GM19372 (cell line): ENCODE data around the gene LTBP1.
"Not testable (repeated sequence)": the region's sequence is repeated elsewhere in the genome, so short reads cannot be mapped to it uniquely, and the experiment has no call there.

Source experiments
- ATAC-seq: cut with Tn5 transposase; IDR thresholded peaks from one replicate; pipeline ENCODE4 v1.9.1; 2021; ENCODE audit warnings: mild to moderate bottlenecking, low read depth, moderate library complexity; ENCODE audit not compliant: unreplicated experiment

LTBP1 gene

DNA sequence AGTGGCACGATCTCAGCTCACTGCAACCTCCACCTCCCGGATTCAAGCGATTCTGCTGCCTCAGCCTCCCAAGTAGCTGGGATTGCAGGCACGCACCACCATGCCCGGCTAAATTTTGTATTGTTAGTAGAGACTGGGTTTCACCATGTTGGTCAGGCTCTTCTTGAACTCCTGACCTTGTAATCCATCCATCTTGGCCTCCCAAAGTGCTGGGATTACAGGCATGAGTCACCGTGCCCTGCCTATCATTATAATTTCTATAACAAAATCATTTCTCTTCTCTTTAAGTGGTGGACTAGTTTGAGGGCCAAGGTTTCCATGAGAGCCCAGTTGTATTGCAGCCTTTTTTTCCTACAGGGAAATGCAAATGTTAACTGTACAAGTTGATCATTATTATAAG is 442.9 kb downstream of the LTBP1 start:
- not testable (repeated sequence) for ATAC-seq

DNA sequence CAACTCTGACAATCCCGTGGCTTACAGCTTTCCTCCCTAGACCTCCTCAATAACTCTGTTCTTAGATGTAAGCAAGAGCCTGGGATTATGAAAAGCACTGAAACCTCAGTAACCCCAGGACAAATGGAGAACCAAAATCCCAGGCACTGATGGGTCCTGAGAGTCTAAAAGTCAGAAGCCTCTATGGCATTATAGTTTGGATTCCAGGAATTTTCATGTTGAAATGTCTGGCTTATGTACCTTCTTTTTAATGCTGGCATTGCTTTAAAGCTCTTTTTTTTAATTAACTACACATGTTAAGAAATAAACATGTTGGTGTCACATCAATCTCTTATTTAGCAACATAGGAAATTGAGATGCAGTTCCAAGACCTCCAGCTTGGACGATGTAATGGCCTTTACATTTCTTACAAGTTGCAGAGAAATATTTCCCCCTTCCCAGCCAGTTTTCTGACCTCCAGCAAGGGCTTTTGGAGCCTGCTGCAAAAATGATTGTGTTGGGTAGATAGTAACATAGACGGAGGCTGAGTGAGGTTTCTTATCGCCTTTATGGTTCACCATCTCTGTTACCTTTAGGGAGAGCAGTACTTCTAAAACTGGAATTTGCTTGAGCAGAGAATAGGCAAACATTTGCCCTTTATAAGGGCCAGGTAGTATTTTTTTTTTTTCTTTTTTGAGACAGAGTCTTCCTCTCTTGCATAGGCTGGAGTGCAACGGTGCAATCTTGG is 444.9 kb downstream of the LTBP1 start:
- no peak for ATAC-seq

DNA sequence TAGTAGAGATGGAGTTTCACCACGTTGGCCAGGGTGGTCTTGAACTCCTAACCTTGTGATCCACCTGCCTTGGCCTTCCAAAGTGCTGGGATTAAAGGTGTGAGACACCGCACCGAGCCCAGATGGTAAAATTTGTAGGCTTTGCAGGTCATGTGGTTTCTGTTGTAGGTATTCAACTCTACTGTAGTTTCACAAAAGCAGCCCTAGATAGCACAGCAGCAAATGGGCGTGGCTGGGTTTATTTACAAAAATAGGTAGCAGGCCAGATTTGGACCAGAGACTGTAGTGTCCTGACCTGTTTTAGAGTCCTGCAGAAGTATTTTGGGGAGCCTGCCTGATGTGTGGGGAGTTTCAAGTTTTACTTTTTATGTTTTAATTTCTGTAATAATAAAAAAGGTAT is 445.6 kb downstream of the LTBP1 start:
- no peak for ATAC-seq

DNA sequence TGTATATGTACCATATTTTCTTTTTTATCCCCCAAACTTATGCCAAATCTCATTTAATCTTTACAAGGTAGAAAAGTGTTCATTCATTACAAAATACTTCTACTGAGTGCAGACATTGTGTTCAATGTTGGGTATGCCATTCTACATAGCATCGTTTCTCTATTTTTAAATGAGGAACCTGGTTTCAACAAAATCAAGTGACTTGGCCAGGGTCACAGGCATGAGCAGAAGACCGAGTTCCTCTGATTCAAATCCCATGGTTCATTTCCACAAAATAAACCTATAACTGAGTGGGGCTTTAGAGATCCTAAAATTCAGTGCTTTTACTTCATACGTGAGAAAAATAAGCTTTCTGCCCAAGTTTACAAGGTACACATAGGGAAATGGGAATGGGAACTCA is 448.3 kb downstream of the LTBP1 start:
- no peak for ATAC-seq

DNA sequence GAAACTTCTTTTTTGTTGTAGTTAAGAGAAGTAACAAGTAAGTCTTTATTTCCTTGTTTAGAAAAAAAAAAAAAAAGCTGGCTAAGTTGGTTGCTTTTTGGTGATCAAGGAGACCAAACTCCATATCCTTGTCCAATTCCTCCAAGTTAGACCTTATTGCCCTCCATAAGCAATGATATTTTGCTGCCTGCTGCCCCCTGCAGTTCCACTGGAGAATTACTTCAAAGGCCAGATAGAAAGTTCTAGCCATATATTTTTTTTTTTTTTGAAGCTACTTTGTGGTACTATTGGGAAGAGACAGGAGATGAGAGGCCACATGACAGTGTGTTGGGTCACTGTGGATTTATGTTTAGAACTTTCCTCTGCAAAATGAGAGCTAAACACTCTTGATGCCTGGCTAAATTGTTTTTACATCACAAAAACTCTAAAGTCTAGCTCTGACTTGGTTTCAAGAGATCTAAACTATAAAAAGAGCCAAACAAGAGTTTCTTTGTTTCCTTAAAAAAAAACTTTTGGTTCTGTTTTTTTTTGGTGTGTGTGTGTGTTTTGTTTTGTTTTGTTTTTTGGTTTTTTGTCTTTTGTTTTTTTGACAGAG is 449.0 kb downstream of the LTBP1 start:
- ATAC-seq, result no peak

DNA sequence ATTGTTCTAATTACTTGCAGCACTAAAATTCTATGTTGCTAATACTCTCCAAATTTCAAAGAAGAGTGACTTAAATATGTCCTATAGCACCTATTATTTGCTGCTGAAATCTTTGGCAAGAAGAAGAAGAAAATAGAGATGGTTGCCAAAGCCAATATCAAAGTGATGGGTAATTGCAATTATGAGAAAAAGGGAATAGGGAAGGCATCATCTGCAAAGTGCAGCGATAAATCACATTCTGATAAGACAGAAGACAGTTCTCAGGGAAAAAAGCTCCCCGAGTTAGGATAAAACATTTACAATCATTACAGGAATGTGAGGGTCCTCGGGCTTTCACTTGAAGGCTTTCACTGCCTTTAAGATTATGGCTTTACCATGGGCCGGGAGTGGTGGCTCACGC is 457.6 kb downstream of the LTBP1 start:
- no peak for ATAC-seq

DNA sequence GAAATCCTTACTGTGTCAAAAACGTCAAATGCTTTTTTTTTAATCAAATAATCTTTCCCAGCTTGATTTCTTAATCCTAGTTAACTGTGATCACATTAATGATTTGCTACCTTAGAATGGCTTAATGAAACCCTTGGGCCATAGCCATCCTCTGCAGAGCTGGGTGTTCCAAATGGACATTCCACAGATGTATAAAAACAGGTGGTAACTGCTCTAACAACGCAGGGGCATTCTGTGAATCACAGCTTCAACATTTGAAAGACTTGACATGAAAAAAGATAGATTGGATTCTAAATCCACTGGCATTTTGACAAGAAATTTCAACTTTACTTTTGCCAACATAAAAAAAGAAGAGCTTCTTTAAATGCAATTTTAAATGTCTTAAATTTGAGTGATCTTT is 459.9 kb downstream of the LTBP1 start:
- no peak for ATAC-seq

DNA sequence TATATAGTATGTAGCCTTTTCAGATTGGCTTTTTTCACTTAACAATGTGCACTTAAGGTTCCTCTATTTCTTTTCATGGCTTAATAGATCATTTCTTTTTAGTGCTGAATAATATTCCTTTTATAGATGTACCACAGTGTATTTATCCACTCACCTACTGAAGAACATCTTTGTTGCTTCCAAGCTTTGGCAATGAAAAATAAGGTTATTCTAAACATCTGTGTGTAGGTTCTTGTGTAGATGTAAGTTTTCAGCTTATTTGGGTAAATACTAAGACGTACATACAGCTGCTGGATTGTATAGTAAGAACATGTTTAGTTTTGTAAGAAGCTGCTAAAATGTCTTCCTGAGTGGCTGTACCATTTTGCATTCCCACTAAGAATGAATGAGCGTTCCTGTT is 461.4 kb downstream of the LTBP1 start:
- no peak for ATAC-seq

DNA sequence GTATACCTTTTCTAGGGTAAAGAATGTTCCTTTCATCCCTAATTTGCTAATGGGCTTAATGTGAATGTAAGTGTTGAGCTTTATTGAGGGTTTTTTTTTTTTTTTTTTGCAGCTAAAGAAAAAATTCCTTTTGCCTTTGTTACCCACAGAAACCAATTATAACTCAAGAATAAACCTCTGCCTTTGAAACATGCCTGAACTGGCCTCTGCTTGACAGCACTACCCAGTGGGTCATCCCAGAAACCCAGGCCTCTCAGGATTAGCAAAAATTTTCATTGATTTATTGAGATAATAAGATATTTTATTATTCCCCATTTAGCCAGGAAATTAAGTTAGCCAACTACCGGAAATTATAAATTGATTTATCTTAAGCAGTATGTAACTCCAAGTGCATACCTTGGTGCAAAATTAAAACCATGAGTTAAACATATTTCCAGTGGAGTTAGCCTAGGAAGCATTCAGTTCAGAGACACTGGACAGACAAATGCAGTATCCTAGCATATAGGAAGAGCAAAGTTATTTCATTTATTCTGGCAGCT is 462.7 kb downstream of the LTBP1 start:
- ATAC-seq, result no peak

DNA sequence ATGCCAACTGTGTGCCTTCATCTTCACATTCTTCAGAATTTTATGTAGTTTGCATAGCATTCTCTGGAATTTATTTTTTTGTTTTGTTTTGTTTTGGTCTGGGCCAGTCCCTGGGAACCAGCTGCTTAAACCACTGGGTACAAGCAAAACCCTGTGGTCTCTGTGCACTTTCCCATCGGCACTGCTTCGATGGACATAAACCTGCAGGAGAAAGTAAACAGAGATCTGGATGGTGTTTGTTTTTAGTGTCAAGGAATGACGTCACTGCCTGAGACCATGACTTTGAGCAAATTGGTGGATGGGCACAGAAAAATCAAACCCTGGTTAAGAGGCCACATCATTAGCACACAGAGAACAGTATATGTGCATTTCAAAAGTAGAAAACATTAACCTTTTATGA is 465.0 kb downstream of the LTBP1 start:
- no peak for ATAC-seq

DNA sequence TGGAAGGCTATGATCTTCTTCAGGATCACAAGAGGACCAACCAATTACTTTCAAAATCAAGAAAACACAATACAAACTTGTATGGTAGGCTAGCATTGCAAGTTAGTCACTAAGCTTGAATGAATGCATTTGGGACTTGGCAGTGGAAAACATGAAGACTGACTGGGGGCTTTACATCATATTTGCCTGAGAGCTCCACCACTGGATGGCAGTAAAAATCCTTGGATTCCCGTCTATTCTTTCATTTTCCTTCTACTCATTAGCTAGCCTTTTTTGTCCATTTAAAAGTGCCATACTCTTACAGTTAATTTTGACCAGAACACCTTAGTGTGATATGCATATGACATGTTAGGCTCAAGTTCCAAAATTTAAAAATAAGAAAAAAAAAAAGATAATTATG is 466.2 kb downstream of the LTBP1 start:
- no peak for ATAC-seq

DNA sequence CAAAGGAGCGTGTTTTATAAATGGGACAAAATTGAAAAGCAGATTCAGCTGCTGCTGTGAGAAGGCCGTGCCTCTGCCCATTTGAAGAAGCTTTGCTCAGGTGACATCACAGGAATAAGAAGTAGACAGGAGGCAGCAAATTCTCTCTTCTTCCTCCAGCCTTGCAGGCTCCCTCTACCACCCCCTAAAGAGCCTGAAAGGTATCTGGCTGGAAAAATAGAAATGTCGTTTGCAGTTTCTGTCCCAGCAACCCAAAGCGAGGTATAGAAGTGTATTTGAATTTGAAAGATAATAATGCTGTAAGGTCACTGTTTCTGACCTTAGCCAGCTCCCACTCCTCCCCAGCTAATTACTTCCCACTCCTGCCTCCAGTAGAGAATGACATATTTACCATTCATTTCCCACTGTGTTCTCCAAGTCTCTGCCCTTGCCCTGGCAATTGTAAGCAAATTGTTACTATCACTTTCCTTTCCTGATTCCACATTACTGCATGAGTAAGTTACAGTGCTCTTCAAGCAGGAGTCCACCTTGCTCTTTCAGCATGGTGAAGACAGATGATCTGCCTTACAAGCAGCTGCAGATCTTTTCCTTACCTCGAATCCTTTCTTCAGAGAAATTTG is 472.9 kb downstream of the LTBP1 start:
- ATAC-seq, result no peak

DNA sequence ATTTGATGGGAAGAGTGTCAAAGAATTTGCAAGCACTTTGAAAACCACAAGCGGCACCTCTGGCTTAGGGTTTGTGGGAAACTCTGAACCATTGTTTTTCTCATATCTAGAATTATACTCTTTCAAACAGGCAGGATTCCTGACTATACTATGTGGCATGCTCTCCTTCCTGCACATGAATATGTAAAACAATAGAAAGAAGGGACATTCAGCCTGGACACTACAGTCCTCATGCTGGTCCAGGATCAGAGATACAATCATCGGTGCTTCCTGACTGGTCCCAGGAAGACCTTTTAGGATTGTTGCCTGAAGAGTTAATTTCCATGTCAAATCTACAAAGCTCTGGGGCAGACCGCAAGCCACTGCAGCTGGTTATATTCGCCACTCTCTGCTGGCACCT is 474.0 kb downstream of the LTBP1 start:
- ATAC-seq, result no peak

DNA sequence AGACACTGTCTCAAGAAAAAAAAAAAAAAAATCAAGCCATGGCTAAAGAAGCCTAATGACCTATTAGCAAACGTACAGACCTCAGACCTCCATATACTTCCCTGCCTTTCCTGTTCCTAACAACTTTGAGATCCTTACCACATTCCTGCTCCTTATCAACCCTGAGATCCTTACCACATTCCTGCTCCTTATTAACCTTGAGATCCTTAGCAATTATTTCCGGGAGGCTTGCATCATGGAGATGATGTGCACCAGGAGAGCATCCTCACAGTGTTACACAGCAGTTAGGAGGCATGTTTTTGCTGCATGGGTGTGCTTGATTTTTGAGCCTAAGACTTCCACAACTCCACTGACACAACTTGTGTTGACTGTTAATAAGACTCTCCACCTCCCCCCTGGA is 475.1 kb downstream of the LTBP1 start:
- ATAC-seq, result no peak

DNA sequence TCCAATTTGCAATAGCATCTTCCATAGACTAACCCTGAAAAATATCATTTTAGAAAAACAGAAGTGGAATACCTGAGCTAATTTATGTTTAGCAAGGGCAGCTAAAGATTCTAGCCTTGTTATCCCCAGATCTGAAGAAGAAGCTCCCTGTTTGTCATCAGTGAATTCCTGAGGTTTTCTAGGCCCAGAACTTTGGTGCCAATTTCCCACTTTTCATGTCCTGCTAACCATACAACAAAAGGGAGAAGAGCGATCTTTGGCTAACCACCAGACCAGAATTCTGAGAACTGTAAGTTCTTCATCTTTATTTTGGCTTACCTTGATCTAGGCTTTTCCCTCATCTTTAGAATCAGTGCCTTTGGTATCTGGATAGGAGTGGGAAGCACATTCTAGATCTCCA is 478.4 kb downstream of the LTBP1 start:
- ATAC-seq, result no peak

DNA sequence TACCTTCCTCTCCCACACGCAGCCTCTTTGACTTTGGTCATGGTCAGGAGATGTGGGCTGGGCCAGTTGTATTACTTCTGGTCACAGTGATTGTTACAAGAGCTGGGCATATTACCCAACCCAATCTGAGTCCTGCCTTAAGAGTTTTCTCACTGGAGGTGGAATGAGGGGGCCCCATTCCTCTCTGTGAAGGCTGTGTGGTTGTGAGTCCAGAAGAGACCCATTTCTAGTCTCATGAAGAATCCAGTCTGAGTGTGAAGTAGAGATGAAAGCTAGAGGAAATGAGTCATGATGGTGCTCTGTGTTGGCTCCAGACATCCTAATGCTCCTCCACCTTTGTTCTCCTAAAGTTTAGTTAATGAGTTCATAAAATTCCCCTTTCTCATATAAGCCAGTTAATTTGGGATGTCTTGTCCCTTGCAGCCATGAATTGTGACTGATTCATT is 478.9 kb downstream of the LTBP1 start:
- no peak for ATAC-seq

DNA sequence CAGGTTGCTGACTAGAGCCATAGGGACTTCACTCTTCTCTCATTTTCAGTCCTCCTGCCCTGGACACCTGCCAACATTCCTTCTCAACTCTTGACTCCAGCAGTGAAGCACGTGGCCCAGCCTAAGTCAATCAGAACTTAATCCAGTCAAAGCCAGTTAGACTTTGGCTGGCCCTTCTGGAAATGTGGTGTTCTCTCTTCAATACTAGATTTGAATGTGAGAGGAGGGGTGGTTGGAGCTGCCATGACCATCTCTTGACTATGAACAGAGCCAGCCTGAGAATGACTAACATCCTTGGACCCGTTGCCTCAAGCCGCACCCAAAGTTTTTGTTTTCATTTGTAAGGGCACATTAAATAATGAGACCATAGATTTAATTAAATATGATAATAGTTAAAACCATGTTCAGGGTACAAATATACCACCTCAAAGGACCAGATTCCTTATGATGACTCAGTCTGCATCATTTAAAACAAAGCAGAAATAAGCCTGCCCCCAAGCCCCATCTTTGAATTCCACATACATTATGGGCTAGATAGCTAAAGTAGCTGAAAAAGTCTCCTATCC is 480.0 kb downstream of the LTBP1 start:
- ATAC-seq, result no peak

DNA sequence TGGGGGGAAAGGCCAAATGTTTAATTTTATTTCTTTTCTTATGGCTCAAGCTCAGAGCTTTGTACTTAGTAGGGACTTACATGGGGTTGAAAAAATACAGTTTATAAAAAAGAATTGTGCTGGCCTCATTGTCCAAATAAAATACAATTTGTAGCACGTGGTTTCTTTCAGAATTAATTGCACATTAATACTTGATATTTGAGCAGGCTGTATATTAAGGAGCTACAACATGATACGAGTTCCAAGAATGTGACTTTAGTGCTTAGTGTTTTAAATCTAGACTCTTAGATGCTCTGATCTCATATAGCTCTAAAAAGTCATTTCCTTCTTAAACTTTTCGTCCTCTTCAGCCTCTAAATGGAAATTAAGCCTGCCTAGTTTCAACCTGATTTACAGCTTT is 483.3 kb downstream of the LTBP1 start:
- no peak for ATAC-seq

DNA sequence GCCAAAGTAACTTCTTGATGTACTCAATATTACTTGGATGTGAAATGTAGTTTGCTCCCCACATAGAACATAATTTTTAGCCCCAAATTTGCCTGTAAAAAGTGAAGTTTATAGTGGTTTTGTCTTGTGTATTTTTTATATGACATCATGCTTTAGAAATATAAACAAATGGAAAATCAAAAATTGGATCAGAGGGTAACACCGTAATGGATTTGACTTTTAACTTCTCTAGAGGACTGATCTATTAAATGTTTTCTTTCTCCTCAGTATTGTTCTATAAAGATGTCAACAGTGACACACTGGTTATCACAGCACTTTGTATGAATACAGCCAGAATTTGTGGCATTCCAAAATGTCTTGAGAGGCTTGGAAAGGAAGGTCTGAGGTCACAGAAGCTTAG is 484.1 kb downstream of the LTBP1 start:
- no peak for ATAC-seq

DNA sequence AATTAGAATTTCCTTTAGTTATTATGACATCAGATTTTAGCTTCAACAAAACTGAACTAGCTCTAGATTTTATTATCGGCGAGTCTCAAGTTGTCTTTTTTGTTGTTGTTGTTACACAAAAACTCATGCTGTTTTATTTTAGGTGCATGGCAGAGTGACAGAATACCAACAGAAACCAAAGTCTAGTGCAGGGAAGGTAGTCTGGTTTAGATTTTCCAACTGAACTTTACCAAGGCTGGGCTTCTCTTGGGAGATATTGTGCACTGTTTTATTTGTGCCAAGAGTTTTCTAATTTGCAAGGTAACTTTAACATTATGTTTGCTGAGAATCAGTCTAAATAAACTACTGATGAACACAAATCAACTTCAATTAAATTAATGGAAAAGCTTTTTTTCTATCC is 486.1 kb downstream of the LTBP1 start:
- no peak for ATAC-seq
